Stimulated activated CD8-positive, alpha-beta memory T cell treated with anti-CD3 and anti-CD28 coated beads, Interleukin-12 subunit alpha, Interleukin-12 subunit beta, amount 100 ng/mL, for 4 hours (primary cell): Measurements from ENCODE around the gene OPTC.
"Not testable (repeated sequence)": the region's sequence is repeated elsewhere in the genome, so short reads cannot be mapped to it uniquely, and the experiment has no call there.

Experiments
- DNase-seq: peaks from one replicate; pipeline ENCODE4 v3.0.0-alpha.2; 2020; ENCODE audit warnings: low read depth

The OPTC gene

GRCh38 chr1:203517426-203518110, 23.6 kb downstream of the OPTC start:
- DNase-seq = no peak

- not testable (repeated sequence) for DNase-seq
Observed at GRCh38 chr1:203518139-203518538, 24.2 kb downstream of the OPTC start.

- DNase-seq = no peak
Observed at GRCh38 chr1:203518541-203518940, 24.6 kb downstream of the OPTC start.

GRCh38 chr1:203519053-203519840, 25.3 kb downstream of the OPTC start:
- no peak for DNase-seq

- no peak for DNase-seq
Observed at GRCh38 chr1:203519896-203520295, 25.9 kb downstream of the OPTC start.

- DNase-seq = no peak
Observed at GRCh38 chr1:203520315-203520714, 26.4 kb downstream of the OPTC start.

- DNase-seq = no peak
Observed at GRCh38 chr1:203521074-203521794, 27.3 kb downstream of the OPTC start.

GRCh38 chr1:203521812-203522211, 27.9 kb downstream of the OPTC start:
- no peak for DNase-seq

- no peak for DNase-seq
Observed at GRCh38 chr1:203522237-203522636, 28.3 kb downstream of the OPTC start.

- no peak for DNase-seq
Observed at GRCh38 chr1:203523667-203524066, 29.7 kb downstream of the OPTC start.

- no peak for DNase-seq
Observed at GRCh38 chr1:203524152-203524551, 30.2 kb downstream of the OPTC start.

GRCh38 chr1:203524824-203525223, 30.9 kb downstream of the OPTC start:
- no peak for DNase-seq

- no peak for DNase-seq
Observed at GRCh38 chr1:203525685-203526084, 31.7 kb downstream of the OPTC start.

GRCh38 chr1:203526130-203526529, 32.2 kb downstream of the OPTC start:
- DNase-seq = no peak

- DNase-seq = no peak
Observed at GRCh38 chr1:203526572-203526971, 32.6 kb downstream of the OPTC start.

- no peak for DNase-seq
Observed at GRCh38 chr1:203527013-203527412, 33.1 kb downstream of the OPTC start.

- DNase-seq = no peak
Observed at GRCh38 chr1:203528063-203528462, 34.1 kb downstream of the OPTC start.

- no peak for DNase-seq
Observed at GRCh38 chr1:203528976-203529835, 35.3 kb downstream of the OPTC start.

- no peak for DNase-seq
Observed at GRCh38 chr1:203531063-203531462, 37.1 kb downstream of the OPTC start.

GRCh38 chr1:203534012-203534411, 40.1 kb downstream of the OPTC start:
- no peak for DNase-seq

- DNase-seq = no peak
Observed at GRCh38 chr1:203534526-203534925, 40.6 kb downstream of the OPTC start.

GRCh38 chr1:203536575-203536974, 42.6 kb downstream of the OPTC start:
- DNase-seq = no peak
